Endothelial cell of umbilical vein (primary cell): Measurements from ENCODE around the gene MAST4. TPM values are rescaled to one million over a fixed set of nuclear protein-coding genes. Genes with fewer than 3 reads are reported as not detected.

Source experiments
- BruUV-seq: library from RNA; stranded (reverse); fragments of 400-500 nt; replicated peaks from 2 replicates; lab custom pipeline; 2021; lab: Mats Ljungman, UMichigan
- CTCF ChIA-PET: fragments of 300-600, 350-600 bp; sonication (Branson Sonifier 250); formaldehyde crosslinking; loops from one replicate; lab custom pipeline; 2021; ENCODE audit warnings: antibody characterized with exemption, inconsistent platforms; lab: Charles Lee
- POLR2A ChIA-PET: fragments of 300-600, 350-600 bp; sonication (Branson Sonifier 250); formaldehyde crosslinking; loops from one replicate; lab custom pipeline; 2021; ENCODE audit warnings: antibody characterized with exemption, inconsistent platforms; lab: Charles Lee
- DNase-seq: peaks from one replicate; pipeline ENCODE4 v3.0.0-alpha.2; 2011; ENCODE audit warnings: low read depth, low spot score
- FAIRE-seq: peaks from 2 replicates; lab custom pipeline; 2011; peaks lifted over from hg19 to GRCh38; lab: Jason Lieb, UNC
- H2AFZ ChIP-seq: 2 replicates; pipeline ENCODE4 v1.6.0; 2012; ENCODE audit warnings: low read depth, low read length, control low read depth, inconsistent platforms
- H3K27ac ChIP-seq: 2 replicates; pipeline ENCODE4 v1.5.1; 2011; ENCODE audit warnings: low read depth, mild to moderate bottlenecking, control low read depth, low read length, moderate library complexity; ENCODE audit not compliant: insufficient read depth
- H3K27me3 ChIP-seq, 2 experiments: 2 replicates each; pipeline versions ENCODE4 v1.6.0 to v1.6.1; 2011; ENCODE audit warnings: low read length in 2 of 2, mixed read lengths in 1 of 2; ENCODE audit not compliant: control insufficient read depth in 2 of 2, insufficient read depth in 2 of 2
- H3K36me3 ChIP-seq, 2 experiments: 2 replicates in 1 of 2; 3 replicates in 1 of 2; pipeline ENCODE4 v1.5.1; 2011; ENCODE audit warnings: low read length in 2 of 2, mild to moderate bottlenecking in 1 of 2, moderate library complexity in 1 of 2; ENCODE audit not compliant: control insufficient read depth in 2 of 2, insufficient read depth in 2 of 2; ENCODE audit errors: extremely low read depth in 1 of 2
- H3K4me1 ChIP-seq: 3 replicates; pipeline ENCODE4 v1.5.1; 2011; ENCODE audit warnings: mild to moderate bottlenecking, low read length; ENCODE audit not compliant: control insufficient read depth, insufficient read depth; ENCODE audit errors: extremely low read depth
- H3K4me2 ChIP-seq: 2 replicates; pipeline ENCODE4 v1.6.1; 2011; ENCODE audit warnings: low read length, control low read depth, mixed read lengths; ENCODE audit not compliant: insufficient read depth
- H3K4me3 ChIP-seq, 3 experiments: fragments of 200-600 bp in 1 of 3; sonication (generic), shearing (Covaris generic) in 1 of 3; replicated peaks in 1 of 3; 2 replicates each; pipeline ENCODE4 v1.5.1; 2011 to 2016; ENCODE audit warnings: control low read depth in 3 of 3, low read length in 3 of 3, mild to moderate bottlenecking in 2 of 3, inconsistent platforms in 1 of 3, low read depth in 1 of 3, moderate library complexity in 1 of 3; ENCODE audit not compliant: insufficient read depth in 1 of 3
- H3K79me2 ChIP-seq: 2 replicates; pipeline ENCODE4 v1.6.0; 2012; ENCODE audit warnings: low read length, inconsistent platforms; ENCODE audit not compliant: control insufficient read depth, insufficient read depth
- H3K9ac ChIP-seq: replicated peaks from 2 replicates; pipeline ENCODE3; 2011; ENCODE audit warnings: low read length, control low read depth; ENCODE audit not compliant: insufficient read depth; ENCODE audit errors: extremely low read depth
- H3K9me1 ChIP-seq: replicated peaks from 3 replicates; pipeline ENCODE4 v1.6.0; 2011; ENCODE audit warnings: mild to moderate bottlenecking, low read length; ENCODE audit not compliant: control insufficient read depth, insufficient read depth; ENCODE audit errors: extremely low read depth
- H3K9me3 ChIP-seq: replicated peaks from 2 replicates; pipeline ENCODE4 v1.5.1; 2012; ENCODE audit warnings: low read length, inconsistent platforms; ENCODE audit not compliant: control insufficient read depth, insufficient read depth
- H4K20me1 ChIP-seq: replicated peaks from 2 replicates; pipeline ENCODE3; 2011; ENCODE audit warnings: mild to moderate bottlenecking, low read length; ENCODE audit not compliant: control insufficient read depth, insufficient read depth; ENCODE audit errors: extremely low read depth
- POLR2A ChIP-seq: IDR thresholded peaks from 2 replicates; pipeline ENCODE4 v1.6.1; 2012; ENCODE audit warnings: low read depth, mild to moderate bottlenecking, control low read depth, low read length
- dilution Hi-C: fragments of 300-500 bp; cut with MboI; formaldehyde crosslinking; loops from one replicate; pipeline ENCODE4 v1.15.0; 2019; ENCODE audit warnings: low sequenced_read_pairs; ENCODE audit not compliant: extremely low pct_ligation_motif_present
- intact Hi-C: fragments of 100-400 bp; cut with micrococcal nuclease; formaldehyde crosslinking; loops from one replicate; pipeline ENCODE4 v1.10.0; 2022
- polyA plus RNA-seq, 4 experiments: library from polyadenylated mRNA; depleted of rRNA in 3 of 4; stranded (reverse) in 3 of 4; unstranded in 1 of 4; fragments of >200 nt; gene quantifications; 2 replicates each; pipeline versions ENCODE4 v1.2.1 to v1.2.3, GENCODE V29; 2011 to 2012; ENCODE audit warnings: missing spikeins in 1 of 4
- total RNA-seq: library from RNA; stranded (reverse); gene quantifications from 2 replicates; pipeline ENCODE4 v1.2.3, GENCODE V29; 2021
- TF ChIP-seq, protein P1 (sequence below): IDR thresholded peaks from 2 replicates; pipeline ENCODE4 v1.6.1; 2011; ENCODE audit not compliant: insufficient read depth, insufficient read length
- TF ChIP-seq, protein P2 (sequence below), 2 donors: IDR thresholded peaks; 1 replicate in 1 of 2; 2 replicates in 1 of 2; pipeline ENCODE4 v1.5.1; 2011; ENCODE audit warnings: low read length in 2 of 2, mild to moderate bottlenecking in 2 of 2, moderate library complexity in 2 of 2, control low read depth in 1 of 2, inconsistent platforms in 1 of 2, low read depth in 1 of 2; ENCODE audit not compliant: insufficient read depth in 1 of 2; ENCODE audit errors: extremely low read depth in 1 of 2

MAST4 gene
- total and polyA plus RNA-seq, 2 donors (not counting 3 experiments of a cell fraction or from before 2014, with no cell fraction given), result 40.2 to 116 TPM

DNA sequence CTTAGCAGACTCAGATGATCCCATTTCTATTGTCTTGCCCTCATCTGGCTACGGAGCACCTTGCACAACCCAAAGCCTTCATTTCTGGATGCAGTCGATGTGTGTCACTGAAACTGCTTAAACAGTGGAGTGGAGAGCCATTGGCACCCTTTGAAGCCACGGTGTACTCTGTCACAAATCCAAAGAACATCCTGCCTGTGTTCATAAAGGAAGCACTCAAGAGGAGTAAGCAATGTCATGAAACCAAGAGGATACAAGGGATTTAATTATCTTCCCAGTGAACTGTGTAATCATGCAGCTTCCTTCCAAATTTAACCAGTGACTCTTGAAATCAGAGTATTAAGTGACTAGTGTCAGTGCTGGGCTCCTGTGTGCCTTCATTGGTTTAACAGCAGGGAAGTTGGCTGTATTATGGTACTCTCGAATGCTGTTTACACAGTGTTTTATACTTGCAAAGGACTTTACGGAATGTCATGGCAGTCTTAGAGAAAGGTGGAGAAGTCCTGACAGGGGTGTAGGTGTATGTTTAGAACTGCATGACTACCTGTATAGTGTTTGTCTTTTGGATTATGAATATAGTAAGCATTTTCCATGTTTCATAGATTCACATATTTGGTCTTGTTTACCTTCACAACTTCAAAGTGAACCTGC is 558.5 kb downstream of the MAST4 start:
- no TSS peak for BruUV-seq
- no peak for DNase-seq
- no peaks in the 10 kb centered on the region for H3K4me1 ChIP-seq
- no peaks in the 10 kb centered on the region for H3K79me2 ChIP-seq
- H3K4me3 ChIP-seq, result no peak overlapping the region
- peaks cover 31 to 39% of the 10 kb centered on the region in 2 experiments for H3K36me3 ChIP-seq
- H3K27me3 ChIP-seq, result no peaks in the 10 kb centered on the region
- FAIRE-seq, result no peak
- POLR2A ChIA-PET, result no interaction called here
- no peaks in the 10 kb centered on the region for H3K9me3 ChIP-seq
- no peak for TF ChIP-seq POLR2A
- TF ChIP-seq, protein P1, sequence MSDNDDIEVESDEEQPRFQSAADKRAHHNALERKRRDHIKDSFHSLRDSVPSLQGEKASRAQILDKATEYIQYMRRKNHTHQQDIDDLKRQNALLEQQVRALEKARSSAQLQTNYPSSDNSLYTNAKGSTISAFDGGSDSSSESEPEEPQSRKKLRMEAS, result no peak
- H3K4me2 ChIP-seq, result no peak overlapping the region
- no peak overlapping the region for H3K27ac ChIP-seq
- intact Hi-C loops (loop anchor here (10.0 kb wide), 1 partner anchor 350 kb away; no protein-coding TSS in a partner anchor), dilution Hi-C loops (loop anchor here (25.0 kb wide), 1 partner anchor 1108 kb away; no protein-coding TSS in a partner anchor)
- no peak overlapping the region for H3K9ac ChIP-seq
- H4K20me1 ChIP-seq, result no peaks in the 10 kb centered on the region
- H2AFZ ChIP-seq, result no peak overlapping the region
- CTCF ChIA-PET, result interaction anchor here (0.6 kb wide), 1 partner anchor 16 kb away, joined by 3 read pairs; no protein-coding TSS in a partner anchor
- no peaks in the 10 kb centered on the region for H3K9me1 ChIP-seq

DNA sequence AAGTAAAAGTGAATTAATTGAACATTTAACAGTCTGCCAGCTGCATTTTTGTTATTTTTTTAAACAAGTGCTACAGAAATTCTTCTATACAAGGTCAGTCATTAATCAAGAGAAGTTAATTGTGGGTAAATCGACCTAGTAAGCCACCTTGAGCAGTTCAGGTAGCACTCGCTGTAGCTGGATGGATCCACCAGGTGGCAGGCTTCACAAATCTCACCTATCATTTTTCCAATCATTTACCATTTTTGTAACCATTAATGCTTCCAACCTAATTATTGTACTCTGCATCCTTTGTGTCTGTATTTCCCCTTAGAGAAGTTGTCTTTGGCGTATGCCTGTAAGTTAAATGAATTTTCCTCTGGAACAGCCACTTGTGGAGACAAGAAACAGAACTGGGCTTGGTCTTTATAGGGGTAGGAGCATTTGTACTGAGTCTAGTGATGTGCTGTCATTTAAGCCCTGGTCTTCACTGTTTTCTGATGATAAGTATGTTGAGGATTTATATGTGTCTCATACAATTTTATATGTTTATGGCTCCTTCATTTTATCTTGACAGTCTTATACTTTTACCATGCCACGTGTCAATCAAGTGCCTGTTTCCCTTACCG is 560.9 kb downstream of the MAST4 start:
- Histone ChIP-seq H3K79me2 (no peaks in the 10 kb centered on the region), H2AFZ (no peak overlapping the region), H3K4me1 (no peaks in the 10 kb centered on the region), H3K27me3 (no peaks in the 10 kb centered on the region), H3K9ac (no peak overlapping the region), H3K9me3 (no peaks in the 10 kb centered on the region), H3K4me3 (no peak overlapping the region), H3K9me1 (no peaks in the 10 kb centered on the region), H3K4me2 (no peak overlapping the region), H3K36me3 (peaks cover 30 to 36% of the 10 kb centered on the region in 2 experiments), H3K27ac (no peak overlapping the region), H4K20me1 (no peaks in the 10 kb centered on the region)
- BruUV-seq, result no TSS peak
- CTCF ChIA-PET, result interaction anchor here (1.0 to 1.9 kb wide), 11 partner anchors 9 to 1115 kb away, joined by 3 to 10 read pairs (median 3); no protein-coding TSS in a partner anchor
- FAIRE-seq, result peak; percentile 59
- intact Hi-C loops (loop anchor here (1.0 to 10.0 kb wide), 3 partner anchors 52 to 1096 kb away; no protein-coding TSS in a partner anchor), dilution Hi-C loops (loop anchor here (25.0 kb wide), 1 partner anchor 1105 kb away; no protein-coding TSS in a partner anchor)
- TF ChIP-seq, protein P2, sequence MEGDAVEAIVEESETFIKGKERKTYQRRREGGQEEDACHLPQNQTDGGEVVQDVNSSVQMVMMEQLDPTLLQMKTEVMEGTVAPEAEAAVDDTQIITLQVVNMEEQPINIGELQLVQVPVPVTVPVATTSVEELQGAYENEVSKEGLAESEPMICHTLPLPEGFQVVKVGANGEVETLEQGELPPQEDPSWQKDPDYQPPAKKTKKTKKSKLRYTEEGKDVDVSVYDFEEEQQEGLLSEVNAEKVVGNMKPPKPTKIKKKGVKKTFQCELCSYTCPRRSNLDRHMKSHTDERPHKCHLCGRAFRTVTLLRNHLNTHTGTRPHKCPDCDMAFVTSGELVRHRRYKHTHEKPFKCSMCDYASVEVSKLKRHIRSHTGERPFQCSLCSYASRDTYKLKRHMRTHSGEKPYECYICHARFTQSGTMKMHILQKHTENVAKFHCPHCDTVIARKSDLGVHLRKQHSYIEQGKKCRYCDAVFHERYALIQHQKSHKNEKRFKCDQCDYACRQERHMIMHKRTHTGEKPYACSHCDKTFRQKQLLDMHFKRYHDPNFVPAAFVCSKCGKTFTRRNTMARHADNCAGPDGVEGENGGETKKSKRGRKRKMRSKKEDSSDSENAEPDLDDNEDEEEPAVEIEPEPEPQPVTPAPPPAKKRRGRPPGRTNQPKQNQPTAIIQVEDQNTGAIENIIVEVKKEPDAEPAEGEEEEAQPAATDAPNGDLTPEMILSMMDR (IDR thresholded peaks at IDR 0.05; ENCODE audit: extremely low read depth in 1 of 2, insufficient read depth in 1 of 2, low read depth in 1 of 2, low read length in 2 of 2), result peak; percentile 65 to 71
- TF ChIP-seq POLR2A, result no peak
- DNase-seq, result peak; percentile 37
- POLR2A ChIA-PET, result no interaction called here
